K562 (cell line): ENCODE results near the gene EVA1A. TPM values are rescaled to one million over a fixed set of nuclear protein-coding genes. Genes with fewer than 3 reads are reported as not detected.

ENCODE experiments used
- ATAC-seq: fragments of 200-7000 bp; cut with Tn5 transposase; 3 replicates; pipeline ENCODE4 v1.9.1; 2020; ENCODE audit warnings: moderate library complexity
- BruUV-seq: library from RNA; stranded (reverse); fragments of 400-500 nt; replicated peaks from 2 replicates; lab custom pipeline; 2021; lab: Mats Ljungman, UMichigan
- CTCF ChIA-PET: fragments of 300-600 bp; formaldehyde crosslinking; extraction: SDS; loops from one replicate; lab custom pipeline; 2021; ENCODE audit warnings: low intra/inter-chr PET ratio; lab: Yijun Ruan, JAX
- POLR2A ChIA-PET: fragments of 300-600, 350-650 bp; sonication (Branson Sonifier 250); formaldehyde crosslinking; extraction: SDS; loops from one replicate; lab custom pipeline; 2021; ENCODE audit warnings: antibody characterized with exemption, inconsistent platforms; lab: Yijun Ruan, JAX
- DNase-seq, 4 experiments: peaks; one replicate each; pipeline versions ENCODE4 v3.0.0 to v3.0.0-alpha.2; 2011 to 2018; ENCODE audit warnings: low spot score in 3 of 4, mixed read lengths in 3 of 4; ENCODE audit errors: extremely low read depth in 1 of 4
- FAIRE-seq: peaks from 2 replicates; lab custom pipeline; 2011; peaks lifted over from hg19 to GRCh38; lab: Jason Lieb, UNC
- H2AFZ ChIP-seq: 2 replicates; pipeline ENCODE4 v1.6.0; 2011; ENCODE audit warnings: low read depth, low read length, control low read depth, inconsistent platforms
- H3K27ac ChIP-seq: fragments of 200-600 bp; 3 replicates; pipeline ENCODE4 v1.8.0; 2011; ENCODE audit warnings: low read depth, mild to moderate bottlenecking, control low read depth, inconsistent platforms, low read length, moderate library complexity, mixed read lengths; ENCODE audit errors: extremely low read depth
- H3K27me3 ChIP-seq, 2 experiments: fragments of 300-600 bp in 1 of 2; 2 replicates in 1 of 2; 3 replicates in 1 of 2; pipeline versions ENCODE4 v1.6.0 to v1.8.0; 2011; ENCODE audit warnings: inconsistent platforms in 2 of 2, low read length in 2 of 2, mild to moderate bottlenecking in 1 of 2, mixed read lengths in 1 of 2, moderate library complexity in 1 of 2; ENCODE audit not compliant: control insufficient read depth in 2 of 2, insufficient read depth in 2 of 2
- H3K36me3 ChIP-seq: fragments of 300-600 bp; 3 replicates; pipeline ENCODE4 v1.8.0; 2011; ENCODE audit warnings: mild to moderate bottlenecking, low read length, inconsistent platforms; ENCODE audit not compliant: control insufficient read depth, insufficient read depth
- H3K4me1 ChIP-seq, 2 experiments: fragments of 200-600 bp in 1 of 2; replicated peaks in 1 of 2; 2 replicates in 1 of 2; 3 replicates in 1 of 2; pipeline versions ENCODE4 v1.5.1 to v1.8.0; 2011; ENCODE audit warnings: inconsistent platforms in 2 of 2, low read length in 2 of 2, mild to moderate bottlenecking in 1 of 2, mixed read lengths in 1 of 2, moderate library complexity in 1 of 2; ENCODE audit not compliant: control insufficient read depth in 2 of 2, insufficient read depth in 2 of 2
- H3K4me2 ChIP-seq: 2 replicates; pipeline ENCODE4 v1.6.1; 2011; ENCODE audit warnings: low read length, control low read depth, inconsistent platforms, mixed read lengths; ENCODE audit not compliant: insufficient read depth
- H3K4me3 ChIP-seq: fragments of 200-600 bp; sonication (generic), shearing (Covaris generic); 2 replicates; pipeline ENCODE4 v1.5.1; 2016; ENCODE audit warnings: control low read depth, inconsistent platforms
- H3K79me2 ChIP-seq: fragments of 200-600 bp; 3 replicates; pipeline ENCODE4 v1.8.0; 2011; ENCODE audit warnings: low read length, inconsistent platforms; ENCODE audit not compliant: control insufficient read depth, insufficient read depth
- H3K9ac ChIP-seq, 2 experiments: 2 replicates each; pipeline versions ENCODE4 v1.6.0 to v1.6.1; 2011; ENCODE audit warnings: low read depth in 2 of 2, low read length in 2 of 2, control low read depth in 1 of 2, inconsistent platforms in 1 of 2, mild to moderate bottlenecking in 1 of 2, mixed read lengths in 1 of 2; ENCODE audit not compliant: insufficient read depth in 1 of 2
- H3K9me1 ChIP-seq: one replicate; pipeline ENCODE4 v1.6.0; 2011; ENCODE audit warnings: inconsistent platforms, mild to moderate bottlenecking, low read length, moderate library complexity; ENCODE audit not compliant: control insufficient read depth, insufficient read depth
- H3K9me3 ChIP-seq: replicated peaks from 2 replicates; pipeline ENCODE4 v1.5.1; 2011; ENCODE audit warnings: low read depth, low read length, inconsistent platforms; ENCODE audit not compliant: control insufficient read depth, insufficient read depth
- H4K20me1 ChIP-seq: replicated peaks from 2 replicates; pipeline ENCODE4 v1.6.1; 2011; ENCODE audit warnings: low read length, inconsistent platforms, mixed read lengths; ENCODE audit not compliant: control insufficient read depth, insufficient read depth
- FOXA3 ChIP-seq, 2 experiments: fragments of 450-650 bp in 1 of 2; sonication (generic) in 1 of 2; formaldehyde crosslinking; IDR thresholded peaks in 1 of 2; conservative IDR thresholded peaks in 1 of 2; 2 replicates each; pipeline versions ENCODE4 v1.4.0 to v1.8.0; 2020 to 2022; ENCODE audit warnings: mild to moderate bottlenecking in 2 of 2, missing genetic modification reagents in 1 of 2
- FOXP4 ChIP-seq: sonication (generic); formaldehyde crosslinking; IDR thresholded peaks from 2 replicates; pipeline ENCODE4 v1.8.0; 2022; ENCODE audit warnings: mild to moderate bottlenecking, missing genetic modification reagents, borderline replicate concordance
- HDAC3 ChIP-seq: fragments of 450-650 bp; IDR thresholded peaks from 2 replicates; pipeline ENCODE4 v1.6.1; 2018; ENCODE audit warnings: borderline replicate concordance, mild to moderate bottlenecking, moderate library complexity; ENCODE audit not compliant: partially characterized antibody
- ILF3 ChIP-seq: fragments of 450-650 bp; IDR thresholded peaks from 2 replicates; pipeline ENCODE4 v1.6.1; 2018; ENCODE audit warnings: antibody characterized with exemption, mild to moderate bottlenecking, moderate library complexity, borderline replicate concordance
- IRF2 ChIP-seq: sonication (generic); formaldehyde crosslinking; IDR thresholded peaks from 2 replicates; pipeline ENCODE4 v1.8.1; 2022; ENCODE audit warnings: mild to moderate bottlenecking, missing genetic modification reagents
- LEF1 ChIP-seq: fragments of 450-650 bp; IDR thresholded peaks from 2 replicates; pipeline ENCODE4 v1.6.1; 2016; ENCODE audit warnings: mild to moderate bottlenecking
- MIER1 ChIP-seq: fragments of 450-650 bp; IDR thresholded peaks from 2 replicates; pipeline ENCODE4 v1.6.1; 2016; ENCODE audit warnings: antibody characterized with exemption, mild to moderate bottlenecking, low read depth
- NR1H2 ChIP-seq: sonication (generic); formaldehyde crosslinking; IDR thresholded peaks from 2 replicates; pipeline ENCODE4 v1.4.0; 2020; ENCODE audit warnings: mild to moderate bottlenecking, missing genetic modification reagents
- TCF15 ChIP-seq: fragments of 250-450 bp; sonication (Bioruptor Pico); IDR thresholded peaks from 2 replicates; pipeline ENCODE4 v1.8.0; 2022; ENCODE audit warnings: moderate library complexity, mild to moderate bottlenecking, inconsistent platforms
- THAP7 ChIP-seq: fragments of 250-450 bp; sonication (Bioruptor Pico); IDR thresholded peaks from 2 replicates; pipeline ENCODE4 v1.5.0; 2021
- TRIM28 ChIP-seq: fragments of 450-650 bp; IDR thresholded peaks from 2 replicates; pipeline ENCODE4 v1.6.1; 2017
- ZBTB12 ChIP-seq: fragments of 250-450 bp; sonication (Bioruptor Pico); IDR thresholded peaks from 2 replicates; pipeline ENCODE4 v1.4.0; 2020
- WGBS: fragments of 100-300 bp; shearing (Covaris generic); methylation state at CpG from one replicate; pipeline ENCODE4 v1.1.6; 2016; ENCODE audit warnings: low coverage, mixed read lengths; ENCODE audit not compliant: insufficient coverage; ENCODE audit errors: missing lambda C conversion rate; 5-methylcytosine and 5-hydroxymethylcytosine counted together
- in situ Hi-C: fragments of 300-500 bp; cut with MboI; formaldehyde crosslinking; loops from 4 replicates; pipeline ENCODE4 v1.15.0; 2018; ENCODE audit warnings: inconsistent platforms, mixed read lengths
- intact Hi-C: fragments of 100-400 bp; cut with micrococcal nuclease; formaldehyde crosslinking; loops from 2 replicates; pipeline ENCODE4 v1.14.2; 2022
- polyA plus RNA-seq, 8 experiments: library from polyadenylated mRNA; depleted of rRNA in 4 of 8; stranded (reverse) in 5 of 8; unstranded in 3 of 8; fragments of >200 nt; fragmentation: Nextera tagmentation in 2 of 8; fragmentation: Illumina TruSeq in 1 of 8; extraction: Ambion mirVana in 2 of 8; extraction: Trizol in 1 of 8; gene quantifications; 2 replicates each; pipeline versions ENCODE4 v1.2.1 to v1.2.3, GENCODE V29; 2011 to 2014; ENCODE audit warnings: inconsistent platforms in 1 of 8, missing spikeins in 1 of 8
- total RNA-seq, 7 experiments: library from RNA; depleted of rRNA in 6 of 7; stranded (reverse); fragments of >200 nt in 6 of 7; fragmentation: Illumina TruSeq in 2 of 7; extraction: Trizol in 2 of 7; gene quantifications; 2 replicates each; pipeline versions ENCODE4 v1.2.1 to v1.2.3, GENCODE V29; 2011 to 2021; ENCODE audit warnings: low replicate concordance in 1 of 7

EVA1A gene
- total and polyA plus RNA-seq, 9 of the 15 experiments (the other 6 are each of a cell fraction or from before 2014, with no cell fraction given), result not detected

GRCh38 chr2:75577280-75577679 lies 16.5 kb upstream of the EVA1A start:
- Histone ChIP-seq H4K20me1 (no peaks in the 10 kb centered on the region), H3K79me2 (no peaks in the 10 kb centered on the region), H3K4me3 (no peak overlapping the region), H3K9me1 (no peaks in the 10 kb centered on the region), H3K9me3 (no peaks in the 10 kb centered on the region), H3K4me2 (no peak overlapping the region), H3K36me3 (no peaks in the 10 kb centered on the region), H3K27ac (no peak overlapping the region), H3K27me3 (no peaks in the 10 kb centered on the region; a peak in 1 of 5 replicates), H3K4me1 (no peaks in the 10 kb centered on the region), H2AFZ (no peak overlapping the region), H3K9ac (no peak overlapping the region)
- FAIRE-seq (no peak), DNase-seq (no peak), ATAC-seq (no peak)
- BruUV-seq, result no TSS peak
- POLR2A ChIA-PET, result interaction anchor here (0.6 kb wide), 1 partner anchor 24 kb away, joined by 3 read pairs; no protein-coding TSS in a partner anchor
- in situ Hi-C loops (no loop called here), intact Hi-C loops (no loop called here)
- CTCF ChIA-PET, result no interaction called here
- 7% methylated on average over 1 of the region's 1 CpG for WGBS
- no peak for TF ChIP-seq THAP7
- TF ChIP-seq MIER1, result no peak
- no peak for TF ChIP-seq IRF2 (CRISPR knock-in tag)
- no peak for TF ChIP-seq NR1H2 (CRISPR knock-in tag)

- Histone ChIP-seq H3K4me3 (no peak overlapping the region), H3K4me1 (no peaks in the 10 kb centered on the region), H3K4me2 (no peak overlapping the region), H3K36me3 (no peaks in the 10 kb centered on the region), H3K27me3 (no peaks in the 10 kb centered on the region), H2AFZ (no peak overlapping the region), H3K9ac (no peak overlapping the region), H3K27ac (no peak overlapping the region), H3K9me3 (no peaks in the 10 kb centered on the region), H4K20me1 (no peaks in the 10 kb centered on the region), H3K9me1 (no peaks in the 10 kb centered on the region), H3K79me2 (no peaks in the 10 kb centered on the region)
- FAIRE-seq (no peak), ATAC-seq (no peak), DNase-seq (no peak)
- 0% methylated on average over 1 of the region's 1 CpG for WGBS
- ChIA-PET POLR2A (no interaction called here), CTCF (no interaction called here)
- intact Hi-C loops, result no loop called here
- in situ Hi-C loops, result no loop called here
- no TSS peak for BruUV-seq
- TF ChIP-seq FOXA3 (CRISPR knock-in tag; conservative IDR thresholded peaks at IDR 0.05 in 1 of 2, IDR thresholded peaks at IDR 0.05 in 1 of 2) (no peak), LEF1 (no peak), TRIM28 (no peak), TCF15 (CRISPR knock-in tag) (no peak), ZBTB12 (CRISPR knock-in tag) (no peak), FOXP4 (CRISPR knock-in tag) (no peak), ILF3 (no peak), HDAC3 (no peak)
These were observed 13.4 kb upstream of the EVA1A start for GRCh38 chr2:75574106-75574505.
